Measurements from ENCODE around the gene CARD11. TPM values are rescaled to one million over a fixed set of nuclear protein-coding genes. Genes with fewer than 3 reads are reported as not detected.

Gene CARD11
- total and polyA plus RNA-seq, 12 donors: 0.61 to 19.3 (median 2.7) TPM

- no peak overlapping the region for H3K27ac ChIP-seq
- TF ChIP-seq POLR2A (IDR thresholded peaks at IDR 0.05): no peak
- TF ChIP-seq, protein P1, sequence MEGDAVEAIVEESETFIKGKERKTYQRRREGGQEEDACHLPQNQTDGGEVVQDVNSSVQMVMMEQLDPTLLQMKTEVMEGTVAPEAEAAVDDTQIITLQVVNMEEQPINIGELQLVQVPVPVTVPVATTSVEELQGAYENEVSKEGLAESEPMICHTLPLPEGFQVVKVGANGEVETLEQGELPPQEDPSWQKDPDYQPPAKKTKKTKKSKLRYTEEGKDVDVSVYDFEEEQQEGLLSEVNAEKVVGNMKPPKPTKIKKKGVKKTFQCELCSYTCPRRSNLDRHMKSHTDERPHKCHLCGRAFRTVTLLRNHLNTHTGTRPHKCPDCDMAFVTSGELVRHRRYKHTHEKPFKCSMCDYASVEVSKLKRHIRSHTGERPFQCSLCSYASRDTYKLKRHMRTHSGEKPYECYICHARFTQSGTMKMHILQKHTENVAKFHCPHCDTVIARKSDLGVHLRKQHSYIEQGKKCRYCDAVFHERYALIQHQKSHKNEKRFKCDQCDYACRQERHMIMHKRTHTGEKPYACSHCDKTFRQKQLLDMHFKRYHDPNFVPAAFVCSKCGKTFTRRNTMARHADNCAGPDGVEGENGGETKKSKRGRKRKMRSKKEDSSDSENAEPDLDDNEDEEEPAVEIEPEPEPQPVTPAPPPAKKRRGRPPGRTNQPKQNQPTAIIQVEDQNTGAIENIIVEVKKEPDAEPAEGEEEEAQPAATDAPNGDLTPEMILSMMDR (IDR thresholded peaks at IDR 0.05): no peak
- WGBS, 4 donors: 89 to 93% (median 92%) methylated on average over 9 to 13 of the region's 13 CpGs
- DNase-seq: no peak
- peaks cover 2% of the 10 kb centered on the region for H3K27me3 ChIP-seq
- intact Hi-C loops (cut with DNase I): no loop called here
- no peaks in the 10 kb centered on the region for H3K9me3 ChIP-seq (replicated peaks in 1 of 3)
- no peaks in the 10 kb centered on the region for H3K4me1 ChIP-seq (replicated peaks in 1 of 2)
- no peaks in the 10 kb centered on the region for H3K36me3 ChIP-seq (replicated peaks in 1 of 2)
- no peak overlapping the region for H3K4me3 ChIP-seq
Observed at GRCh38 chr7:2897023-2897422, 146.6 kb downstream of the CARD11 start.

GRCh38 chr7:2896131-2896530 lies 147.5 kb downstream of the CARD11 start:
- H3K27me3 ChIP-seq: peaks cover 2% of the 10 kb centered on the region
- H3K4me3 ChIP-seq: no peak overlapping the region
- TF ChIP-seq POLR2A (IDR thresholded peaks at IDR 0.05): no peak
- TF ChIP-seq, protein P1 (IDR thresholded peaks at IDR 0.05): no peak
- WGBS, 4 donors: 68 to 86% (median 77%) methylated on average over 8 to 10 of the region's 10 CpGs
- DNase-seq: no peak
- H3K9me3 ChIP-seq (replicated peaks in 1 of 3): no peaks in the 10 kb centered on the region
- H3K27ac ChIP-seq: no peak overlapping the region
- H3K36me3 ChIP-seq (replicated peaks in 1 of 2): no peaks in the 10 kb centered on the region
- H3K4me1 ChIP-seq (replicated peaks in 1 of 2): no peaks in the 10 kb centered on the region
- intact Hi-C loops (cut with DNase I): no loop called here

- Histone ChIP-seq H3K9me3 (replicated peaks in 1 of 3) (no peaks in the 10 kb centered on the region), H3K4me1 (replicated peaks in 1 of 2) (no peaks in the 10 kb centered on the region), H3K27me3 (peaks cover 2% of the 10 kb centered on the region), H3K36me3 (replicated peaks in 1 of 2) (no peaks in the 10 kb centered on the region), H3K4me3 (no peak overlapping the region), H3K27ac (no peak overlapping the region)
- WGBS, 4 donors: 55 to 69% (median 61%) methylated on average over 15 to 17 of the region's 17 CpGs
- TF ChIP-seq POLR2A (IDR thresholded peaks at IDR 0.05): no peak
- TF ChIP-seq, protein P1 (IDR thresholded peaks at IDR 0.05): no peak
- intact Hi-C loops (cut with DNase I): no loop called here
- no peak for DNase-seq
Observed at GRCh38 chr7:2894118-2894940, 149.3 kb downstream of the CARD11 start.

- intact Hi-C loops (cut with DNase I): no loop called here
- WGBS, 4 donors: 67 to 78% (median 76%) methylated on average over 7 to 9 of the region's 9 CpGs
- H3K27me3 ChIP-seq: peaks cover 2% of the 10 kb centered on the region
Observed at GRCh38 chr7:2893411-2893861, 150.2 kb downstream of the CARD11 start.

More at GRCh38 chr7:2893411-2893861, 150.2 kb downstream of the CARD11 start:
- Histone ChIP-seq H3K4me3 (no peak overlapping the region), H3K36me3 (replicated peaks in 1 of 2) (no peaks in the 10 kb centered on the region), H3K9me3 (replicated peaks in 1 of 3) (no peaks in the 10 kb centered on the region), H3K27ac (no peak overlapping the region), H3K4me1 (replicated peaks in 1 of 2) (no peaks in the 10 kb centered on the region)
- TF ChIP-seq, protein P1 (IDR thresholded peaks at IDR 0.05): no peak
- no peak for TF ChIP-seq POLR2A (IDR thresholded peaks at IDR 0.05)
- no peak for DNase-seq
